HG03095 (cell line): ENCODE data around the gene GTF2A1L.
A peak's percentile ranks its signal among the peaks of the same experiment; 100 is the strongest.
"Not testable (repeated sequence)": the region's sequence is repeated elsewhere in the genome, so short reads cannot be mapped to it uniquely, and the experiment has no call there.

Source experiments
- ATAC-seq: cut with Tn5 transposase; IDR thresholded peaks from one replicate; pipeline ENCODE4 v1.9.1; 2021; ENCODE audit warnings: moderate library complexity; ENCODE audit not compliant: unreplicated experiment

The GTF2A1L gene

GRCh38 chr2:48617618-48618017 is at the start of gene GTF2A1L:
Gene GTF2A1L, plus strand, starts transcription at chr2:48617856. Its CDS starts 19 bp downstream, at chr2:48617875.
- ATAC-seq = no peak

GRCh38 chr2:48568547-48568946 is 49.1 kb upstream of the GTF2A1L start:
- ATAC-seq = no peak

GRCh38 chr2:48569433-48569832 is 48.2 kb upstream of the GTF2A1L start:
- no peak for ATAC-seq

- no peak for ATAC-seq
Observed at GRCh38 chr2:48572816-48573215, 44.8 kb upstream of the GTF2A1L start.

- no peak for ATAC-seq
Observed at GRCh38 chr2:48574353-48575287, 43.0 kb upstream of the GTF2A1L start.

GRCh38 chr2:48578313-48578712 is 39.3 kb upstream of the GTF2A1L start:
- no peak for ATAC-seq

- no peak for ATAC-seq
Observed at GRCh38 chr2:48583961-48584360, 33.7 kb upstream of the GTF2A1L start.

GRCh38 chr2:48584551-48584950 is 33.1 kb upstream of the GTF2A1L start:
- ATAC-seq = no peak

- ATAC-seq = no peak
Observed at GRCh38 chr2:48586433-48586832, 31.2 kb upstream of the GTF2A1L start.

GRCh38 chr2:48587560-48587959 is 30.1 kb upstream of the GTF2A1L start:
- ATAC-seq = no peak

GRCh38 chr2:48587961-48588360 is 29.7 kb upstream of the GTF2A1L start:
- ATAC-seq = no peak

GRCh38 chr2:48588745-48589144 is 28.9 kb upstream of the GTF2A1L start:
- ATAC-seq = no peak

GRCh38 chr2:48589170-48589767 is 28.4 kb upstream of the GTF2A1L start:
- ATAC-seq = no peak

GRCh38 chr2:48590017-48590416 is 27.6 kb upstream of the GTF2A1L start:
- ATAC-seq = no peak

GRCh38 chr2:48592067-48592466 is 25.6 kb upstream of the GTF2A1L start:
- ATAC-seq = no peak

GRCh38 chr2:48596751-48597150 is 20.9 kb upstream of the GTF2A1L start:
- not testable (repeated sequence) for ATAC-seq

GRCh38 chr2:48597492-48597891 is 20.2 kb upstream of the GTF2A1L start:
- no peak for ATAC-seq

- no peak for ATAC-seq
Observed at GRCh38 chr2:48600204-48600813, 17.3 kb upstream of the GTF2A1L start.

GRCh38 chr2:48600917-48601316 is 16.7 kb upstream of the GTF2A1L start:
- ATAC-seq = no peak

- peak; percentile 56 for ATAC-seq
Observed at GRCh38 chr2:48601349-48601748, 16.3 kb upstream of the GTF2A1L start.

GRCh38 chr2:48605482-48606175 is 12.0 kb upstream of the GTF2A1L start:
- no peak for ATAC-seq
